Stimulated activated CD4-positive, alpha-beta T cell treated with anti-CD3 and anti-CD28 coated beads, Interleukin-15, amount 100 ng/mL, for 24 hours (primary cell): ENCODE measurements around the gene KHDRBS2.
"Not testable (repeated sequence)": the region's sequence is repeated elsewhere in the genome, so short reads cannot be mapped to it uniquely, and the experiment has no call there.

ENCODE experiments used
- DNase-seq: peaks from one replicate; pipeline ENCODE4 v3.0.0-alpha.2; 2020

KHDRBS2 gene

GRCh38 chr6:61841958-61842357 lies 444.1 kb downstream of the KHDRBS2 start:
- no peak for DNase-seq

DNA sequence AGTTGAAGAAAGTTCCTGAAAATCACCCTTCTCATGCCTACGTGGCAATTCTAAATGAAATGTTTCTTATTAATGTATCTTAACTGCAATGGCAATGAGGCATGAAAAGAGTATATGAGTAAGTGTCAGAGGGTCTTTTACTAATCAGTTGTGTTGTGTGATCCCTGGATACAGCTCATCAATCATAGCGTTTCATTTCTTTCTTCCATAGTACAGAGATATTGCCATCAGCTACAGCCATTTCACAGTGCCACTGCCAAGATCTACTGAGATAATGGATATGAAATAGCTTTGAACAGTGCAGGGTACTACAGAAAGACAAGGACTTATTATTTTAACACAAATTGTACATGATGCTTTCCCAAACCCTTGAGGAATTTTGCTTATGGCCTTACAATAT lies 450.8 kb downstream of the KHDRBS2 start:
- no peak for DNase-seq

DNA sequence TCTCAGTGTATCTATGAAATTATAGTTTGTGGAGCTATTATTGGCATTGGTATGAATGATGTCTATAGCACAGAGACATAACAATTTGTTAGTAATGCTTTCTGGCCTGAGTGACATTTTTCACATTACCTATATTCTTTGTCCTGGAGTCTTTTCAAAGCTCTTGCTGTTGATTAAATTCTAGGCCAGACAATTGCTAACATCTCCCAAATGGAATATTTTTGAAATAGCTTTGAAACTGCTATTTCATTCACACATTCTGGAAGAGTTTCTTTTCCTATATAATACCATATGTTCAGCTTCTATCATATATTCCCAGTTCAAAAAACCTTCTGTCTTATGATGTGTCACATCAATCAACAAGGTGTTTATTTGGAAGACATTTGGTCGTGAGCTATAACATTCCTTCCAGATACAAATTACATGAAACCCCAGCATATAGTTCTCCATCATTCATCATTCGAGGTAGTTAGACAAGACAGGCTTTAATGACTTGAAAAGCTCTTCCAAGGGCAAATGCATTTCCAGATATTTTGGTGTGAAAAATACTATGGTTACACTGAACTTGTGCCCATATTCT lies 452.8 kb downstream of the KHDRBS2 start:
- no peak for DNase-seq

DNA sequence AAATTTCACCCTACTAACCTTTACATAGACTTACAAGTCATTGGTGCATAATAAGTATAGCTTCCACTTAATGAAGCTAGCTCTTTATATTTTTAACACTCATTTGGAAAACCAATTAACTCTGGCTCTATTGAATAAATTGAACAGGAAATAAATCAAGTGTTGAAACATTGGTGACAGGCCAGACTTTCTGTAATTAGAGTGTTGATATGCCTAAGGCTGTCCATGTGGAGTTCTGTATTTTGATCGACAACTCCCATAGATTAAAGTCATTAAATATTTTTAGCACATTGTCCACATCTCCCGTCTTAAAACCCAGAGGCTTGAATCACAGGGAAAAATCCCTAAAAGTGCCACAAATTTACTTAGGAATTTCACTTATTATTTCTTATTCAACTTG lies 468.3 kb downstream of the KHDRBS2 start:
- DNase-seq: no peak

DNA sequence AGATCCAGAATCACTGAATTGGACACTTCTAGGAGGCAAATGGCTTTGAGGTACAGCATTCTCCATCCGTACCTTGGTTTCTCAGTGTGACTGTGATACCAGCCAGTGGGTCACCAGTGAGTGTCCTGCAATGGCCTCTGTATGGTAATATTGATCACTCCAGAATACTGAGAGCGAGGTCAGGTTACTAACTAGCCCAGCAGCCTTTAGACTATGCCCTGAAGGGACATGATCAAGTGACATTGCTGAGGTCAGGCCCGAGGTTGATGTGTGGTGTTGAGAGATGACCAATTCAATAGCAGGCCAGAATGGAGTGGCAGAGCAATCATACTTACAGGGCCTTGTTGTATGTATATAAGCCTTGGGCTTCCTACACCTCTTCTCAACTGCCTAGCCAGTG lies 476.0 kb downstream of the KHDRBS2 start:
- no peak for DNase-seq

GRCh38 chr6:61809004-61809595 lies 476.9 kb downstream of the KHDRBS2 start:
- DNase-seq: no peak

DNA sequence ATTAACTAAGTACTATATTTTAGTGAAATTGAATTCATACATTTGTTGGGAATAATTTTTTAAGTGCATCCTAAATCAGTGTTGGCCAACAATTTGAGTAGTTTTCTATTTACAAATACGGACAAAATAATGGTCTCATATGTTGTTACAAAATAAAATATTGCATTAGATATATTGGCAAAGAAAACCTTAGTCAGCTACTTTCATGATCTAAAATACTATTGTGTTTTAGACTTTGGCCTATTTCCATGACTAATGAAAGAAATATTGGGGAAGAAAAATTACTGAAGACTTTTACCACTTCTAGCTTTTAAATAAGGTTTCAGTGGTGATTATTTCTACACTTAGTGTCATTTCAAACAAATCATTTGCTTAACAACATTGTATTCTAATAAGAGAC lies 498.0 kb downstream of the KHDRBS2 start:
- no peak for DNase-seq

DNA sequence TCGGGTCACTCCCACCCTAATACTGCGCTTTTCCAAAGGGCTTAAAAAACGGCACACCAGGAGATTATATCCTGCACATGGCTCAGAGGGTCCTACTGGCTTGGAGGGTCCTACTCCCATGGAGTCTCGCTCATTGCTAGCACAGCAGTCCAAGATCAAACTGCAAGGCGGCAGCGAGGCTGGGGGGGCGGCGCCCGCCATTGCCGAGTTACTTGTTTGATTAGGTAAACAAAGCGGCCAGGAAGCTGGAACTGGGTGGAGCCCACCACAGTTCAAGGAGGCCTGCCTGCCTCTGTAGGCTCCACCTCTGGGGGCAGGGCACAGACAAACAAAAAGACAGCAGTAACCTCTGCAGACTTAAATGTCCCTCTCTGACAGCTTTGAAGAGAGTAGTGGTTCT lies 516.6 kb downstream of the KHDRBS2 start:
- not testable (repeated sequence) for DNase-seq

DNA sequence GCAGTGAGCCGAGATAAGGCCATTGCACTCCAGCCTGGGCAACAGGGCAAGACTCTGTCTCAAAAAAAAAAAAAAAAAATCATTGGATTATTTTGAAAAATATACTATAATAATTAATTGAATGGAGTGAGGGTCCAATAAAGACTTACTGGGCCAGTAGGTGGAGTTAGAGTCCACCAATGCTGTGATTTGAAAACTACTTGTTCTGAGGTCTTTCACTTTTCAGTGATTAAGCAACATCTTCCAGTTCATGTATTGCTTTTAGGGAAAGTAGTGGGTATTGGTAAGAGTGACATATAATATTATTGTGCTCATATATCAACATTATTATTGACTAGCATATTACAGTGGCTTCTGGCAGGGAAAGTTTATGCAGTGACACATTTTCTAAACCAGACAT lies 530.3 kb downstream of the KHDRBS2 start:
- DNase-seq: no peak

GRCh38 chr6:61751986-61752385 lies 534.0 kb downstream of the KHDRBS2 start:
- DNase-seq: no peak

DNA sequence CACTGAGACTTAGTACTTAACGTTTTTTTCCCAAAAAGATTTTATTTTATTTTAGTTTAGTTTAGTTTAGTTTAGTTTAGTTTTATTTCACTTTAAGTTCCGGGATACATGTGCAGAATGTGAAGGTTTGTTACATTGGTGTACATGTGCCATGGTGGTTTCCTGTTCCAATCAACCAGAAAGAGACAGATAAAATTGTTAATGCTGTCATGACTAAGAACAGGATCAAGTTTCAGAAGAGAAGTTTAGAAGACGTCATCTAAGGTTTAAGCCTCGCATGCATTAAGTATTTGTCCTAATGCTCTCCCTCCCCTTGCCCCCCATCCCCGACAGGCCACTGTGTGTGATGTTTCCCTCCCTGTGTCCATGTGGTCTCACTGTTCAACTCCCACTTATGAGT lies 540.0 kb downstream of the KHDRBS2 start:
- DNase-seq: no peak

- no peak for DNase-seq
These were observed 574.2 kb downstream of the KHDRBS2 start for GRCh38 chr6:61711849-61712248.

- no peak for DNase-seq
These were observed 597.9 kb downstream of the KHDRBS2 start for GRCh38 chr6:61688165-61688564.

DNA sequence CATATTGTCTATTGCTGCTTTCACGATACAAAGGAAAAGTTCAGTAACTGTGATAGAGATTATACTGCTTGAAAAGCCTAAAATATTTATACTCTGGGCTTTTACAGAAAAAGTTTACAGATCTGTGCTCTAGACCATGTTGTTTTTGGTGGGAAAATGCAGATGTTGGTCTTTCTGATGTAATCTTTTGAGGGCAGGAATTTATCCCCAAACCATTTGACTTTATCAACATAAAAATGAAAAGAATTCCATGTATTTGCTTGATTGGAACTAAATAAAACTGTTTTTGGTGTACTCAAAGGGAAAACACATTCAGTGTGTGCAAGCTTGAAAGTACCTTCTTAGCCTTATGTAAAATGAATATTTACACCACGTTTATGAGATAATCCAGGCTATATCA lies 603.5 kb downstream of the KHDRBS2 start:
- no peak for DNase-seq

GRCh38 chr6:61679625-61680024 lies 606.4 kb downstream of the KHDRBS2 start:
- DNase-seq: no peak

GRCh38 chr6:61675734-61676133 lies 610.3 kb downstream of the KHDRBS2 start:
- DNase-seq: no peak

DNA sequence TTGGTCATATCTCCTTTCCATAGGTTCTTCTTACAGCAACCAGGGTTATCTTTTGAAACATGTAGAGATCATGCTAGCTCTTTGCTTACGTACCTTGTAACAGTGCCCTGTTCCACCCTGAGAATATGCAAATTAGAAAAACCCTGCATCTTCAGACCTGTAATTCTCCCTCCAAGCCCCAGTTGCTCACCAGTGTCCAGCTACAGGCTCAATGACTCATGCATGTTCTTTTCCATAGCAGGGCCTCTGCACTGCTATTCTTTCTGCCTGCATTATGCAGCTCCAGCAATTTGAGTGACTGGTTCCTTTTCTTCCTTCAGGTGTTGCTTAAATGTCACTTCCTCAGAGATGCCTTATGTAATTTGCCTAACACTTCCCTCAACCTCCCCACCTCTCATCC lies 636.2 kb downstream of the KHDRBS2 start:
- no peak for DNase-seq

- no peak for DNase-seq
These were observed 645.6 kb downstream of the KHDRBS2 start for GRCh38 chr6:61640463-61640862.
